Vagina (tissue), 2 donors: ENCODE data around the gene GLDC.

ENCODE experiments used
- POLR2A ChIP-seq, 2 donors: fragments of 450-650 bp; IDR thresholded peaks; one replicate each; pipeline ENCODE4 v1.6.1; 2017; ENCODE audit warnings: antibody characterized with exemption in 2 of 2, mild to moderate bottlenecking in 2 of 2, moderate library complexity in 2 of 2
- POLR2AphosphoS5 ChIP-seq, 2 donors: sonication (generic); formaldehyde crosslinking; IDR thresholded peaks; one replicate each; pipeline ENCODE4 v1.9.0; 2017; ENCODE audit warnings: antibody characterized with exemption in 2 of 2, mild to moderate bottlenecking in 2 of 2, low read depth in 1 of 2; ENCODE audit not compliant: insufficient read depth in 1 of 2
- TF ChIP-seq, protein P1 (sequence below), 3 experiments: fragments of 450-650 bp in 2 of 3; fragments of 200-600 bp in 1 of 3; sonication (generic) in 1 of 3; IDR thresholded peaks; one replicate each; pipeline ENCODE4 v1.5.1; 2017 to 2019; ENCODE audit warnings: antibody characterized with exemption in 3 of 3, mild to moderate bottlenecking in 2 of 3, moderate library complexity in 2 of 3

DNA sequence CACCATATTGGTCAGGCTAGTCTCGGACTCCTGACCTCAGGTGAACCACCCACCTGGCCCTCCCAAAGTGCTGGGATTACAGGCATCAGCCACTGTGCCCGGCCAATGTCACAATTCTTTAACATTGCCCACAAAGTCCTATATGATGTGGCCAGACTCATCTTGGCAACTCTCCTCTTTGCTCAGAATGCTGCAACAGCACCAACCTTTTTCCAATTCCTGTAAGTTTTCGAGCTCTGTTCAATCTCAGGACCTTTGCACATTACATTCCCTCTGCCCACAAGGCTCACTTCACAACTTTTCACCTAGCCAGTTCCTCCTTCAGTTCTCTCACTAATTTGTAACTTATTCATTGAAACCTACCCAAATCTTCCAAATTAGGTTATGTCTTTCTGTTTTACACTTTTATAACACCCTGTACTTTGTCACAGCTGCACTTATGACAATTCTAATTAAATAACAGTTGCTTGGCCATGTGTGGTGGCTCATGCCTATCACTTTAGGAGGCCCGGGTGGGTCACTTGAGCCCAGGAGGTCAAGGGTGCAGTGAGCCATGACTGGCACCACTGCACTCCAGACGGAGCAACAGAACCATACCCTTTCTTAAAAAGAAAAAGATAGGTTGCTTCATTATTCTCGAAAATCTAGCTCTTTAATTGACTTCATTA lies 30.9 kb upstream of the GLDC start:
- no peak for TF ChIP-seq POLR2AphosphoS5 (IDR thresholded peaks at IDR 0.05; ENCODE audit: insufficient read depth in 1 of 2, low read depth in 1 of 2)
- TF ChIP-seq, protein P1, sequence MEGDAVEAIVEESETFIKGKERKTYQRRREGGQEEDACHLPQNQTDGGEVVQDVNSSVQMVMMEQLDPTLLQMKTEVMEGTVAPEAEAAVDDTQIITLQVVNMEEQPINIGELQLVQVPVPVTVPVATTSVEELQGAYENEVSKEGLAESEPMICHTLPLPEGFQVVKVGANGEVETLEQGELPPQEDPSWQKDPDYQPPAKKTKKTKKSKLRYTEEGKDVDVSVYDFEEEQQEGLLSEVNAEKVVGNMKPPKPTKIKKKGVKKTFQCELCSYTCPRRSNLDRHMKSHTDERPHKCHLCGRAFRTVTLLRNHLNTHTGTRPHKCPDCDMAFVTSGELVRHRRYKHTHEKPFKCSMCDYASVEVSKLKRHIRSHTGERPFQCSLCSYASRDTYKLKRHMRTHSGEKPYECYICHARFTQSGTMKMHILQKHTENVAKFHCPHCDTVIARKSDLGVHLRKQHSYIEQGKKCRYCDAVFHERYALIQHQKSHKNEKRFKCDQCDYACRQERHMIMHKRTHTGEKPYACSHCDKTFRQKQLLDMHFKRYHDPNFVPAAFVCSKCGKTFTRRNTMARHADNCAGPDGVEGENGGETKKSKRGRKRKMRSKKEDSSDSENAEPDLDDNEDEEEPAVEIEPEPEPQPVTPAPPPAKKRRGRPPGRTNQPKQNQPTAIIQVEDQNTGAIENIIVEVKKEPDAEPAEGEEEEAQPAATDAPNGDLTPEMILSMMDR (IDR thresholded peaks at IDR 0.05), result no peak
- no peak for TF ChIP-seq POLR2A (IDR thresholded peaks at IDR 0.05)
